ENCODE data around the gene TGFA. TPM values are rescaled to one million over a fixed set of nuclear protein-coding genes. Genes with fewer than 3 reads are reported as not detected.

The TGFA gene
- total and polyA plus RNA-seq, 7 donors: 0.33 to 12.7 (median 3.1) TPM; not detected in 1

- H3K27me3 ChIP-seq: no peaks in the 10 kb centered on the region
- TF ChIP-seq EP300 (IDR thresholded peaks at IDR 0.05): no peak
- TF ChIP-seq POLR2AphosphoS5 (IDR thresholded peaks at IDR 0.05): no peak
- TF ChIP-seq CTCF (IDR thresholded peaks at IDR 0.05): no peak
- no peak for TF ChIP-seq POLR2A (IDR thresholded peaks at IDR 0.05)
- intact Hi-C loops (cut with DNase I): no loop called here
- H3K27ac ChIP-seq: no peak overlapping the region
- H3K36me3 ChIP-seq: no peaks in the 10 kb centered on the region
- no peak for DNase-seq
- no peak overlapping the region for H3K4me3 ChIP-seq
- WGBS, 2 donors: 45 to 73% methylated on average over 4 of the region's 4 CpGs
- no peaks in the 10 kb centered on the region for H3K9me3 ChIP-seq
- H3K4me1 ChIP-seq: no peaks in the 10 kb centered on the region
Observed at GRCh38 chr2:70431716-70432347, 121.8 kb downstream of the TGFA start.

GRCh38 chr2:70426341-70426740 is 127.3 kb downstream of the TGFA start:
- Histone ChIP-seq H3K27me3 (peaks cover 0 to 3% (median 0%) of the 10 kb centered on the region in 3 donors), H3K36me3 (no peaks in the 10 kb centered on the region), H3K27ac (no peak overlapping the region), H3K9me3 (no peaks in the 10 kb centered on the region), H3K4me3 (no peak overlapping the region), H3K4me1 (no peaks in the 10 kb centered on the region)
- TF ChIP-seq POLR2AphosphoS5 (IDR thresholded peaks at IDR 0.05) (no peak), CTCF (IDR thresholded peaks at IDR 0.05) (no peak), POLR2A (IDR thresholded peaks at IDR 0.05) (no peak), EP300 (IDR thresholded peaks at IDR 0.05) (no peak)
- intact Hi-C loops (cut with DNase I): no loop called here
- DNase-seq: no peak
- WGBS, 2 donors: 93 to 94% methylated on average over 2 of the region's 2 CpGs

- TF ChIP-seq POLR2A (IDR thresholded peaks at IDR 0.05): no peak
- TF ChIP-seq POLR2AphosphoS5 (IDR thresholded peaks at IDR 0.05): no peak
- TF ChIP-seq CTCF (IDR thresholded peaks at IDR 0.05): no peak
- TF ChIP-seq EP300 (IDR thresholded peaks at IDR 0.05): no peak
- Histone ChIP-seq H3K4me1 (no peaks in the 10 kb centered on the region), H3K4me3 (no peak overlapping the region), H3K27me3 (peaks cover 0 to 3% (median 0%) of the 10 kb centered on the region in 3 donors), H3K9me3 (no peaks in the 10 kb centered on the region), H3K27ac (no peak overlapping the region), H3K36me3 (no peaks in the 10 kb centered on the region)
- WGBS, 2 donors: 29 to 64% methylated on average over 7 of the region's 7 CpGs
- no peak for DNase-seq
- intact Hi-C loops (cut with DNase I): no loop called here
Observed at GRCh38 chr2:70425682-70426301, 127.8 kb downstream of the TGFA start.

- intact Hi-C loops (cut with DNase I): no loop called here
- H3K4me3 ChIP-seq: no peak overlapping the region
- TF ChIP-seq CTCF (IDR thresholded peaks at IDR 0.05): no peak
- no peak for TF ChIP-seq POLR2AphosphoS5 (IDR thresholded peaks at IDR 0.05)
- TF ChIP-seq EP300 (IDR thresholded peaks at IDR 0.05): no peak
- TF ChIP-seq POLR2A (IDR thresholded peaks at IDR 0.05): no peak
- peaks cover 0 to 3% (median 0%) of the 10 kb centered on the region in 3 donors for H3K27me3 ChIP-seq
- H3K9me3 ChIP-seq: no peaks in the 10 kb centered on the region
- no peak for DNase-seq
- no peaks in the 10 kb centered on the region for H3K4me1 ChIP-seq
- WGBS, 2 donors: 71% methylated on average over 8 of the region's 8 CpGs
- H3K27ac ChIP-seq: no peak overlapping the region
- no peaks in the 10 kb centered on the region for H3K36me3 ChIP-seq
Observed at GRCh38 chr2:70420740-70421139, 132.9 kb downstream of the TGFA start.
